ENCODE data around the gene CAMK1D. TPM values are rescaled to one million over a fixed set of nuclear protein-coding genes. Genes with fewer than 3 reads are reported as not detected.

The CAMK1D gene
- total and polyA plus RNA-seq, 2 donors (not counting 3 experiments of a cell fraction or from before 2014, with no cell fraction given): 0.37 to 4.2 TPM

DNA sequence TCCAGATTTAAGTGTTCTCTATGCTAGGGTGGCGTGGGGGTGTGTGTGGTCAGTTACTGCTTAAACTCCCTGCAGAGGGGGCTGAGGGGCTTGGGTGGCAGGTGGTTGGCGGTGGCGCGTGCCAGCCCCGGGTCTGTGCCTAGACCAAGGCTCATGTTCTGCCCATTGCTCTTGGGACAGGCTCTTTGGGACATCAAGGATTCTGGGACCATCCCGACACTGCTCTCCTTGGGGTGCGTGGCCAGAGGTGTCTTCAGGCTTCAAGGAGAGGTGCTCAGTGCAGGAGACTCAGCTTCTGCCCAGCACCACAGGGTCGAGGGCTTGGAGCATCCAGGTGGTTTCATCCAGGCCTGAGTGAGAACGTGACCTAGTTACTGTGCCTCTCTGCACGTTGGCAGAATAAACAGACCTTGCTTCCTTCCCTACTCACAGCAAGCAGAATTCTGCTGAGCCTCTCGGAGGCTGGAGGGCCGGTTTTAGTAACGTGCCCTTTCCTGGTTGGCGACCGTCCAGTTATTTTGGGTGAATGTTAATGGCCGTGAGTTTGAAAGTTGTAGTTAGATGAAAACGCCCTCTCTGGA lies 39.9 kb downstream of the CAMK1D start:
- CTCF ChIA-PET: no interaction called here
- DNase-seq (ENCODE audit: low read depth, low spot score) (no peak), FAIRE-seq (no peak)
- H3K9ac ChIP-seq (replicated peaks; ENCODE audit: extremely low read depth, insufficient read depth, low read length): no peak overlapping the region
- no peaks in the 10 kb centered on the region for H3K9me1 ChIP-seq (replicated peaks; ENCODE audit: control insufficient read depth, extremely low read depth, insufficient read depth, low read length)
- H3K4me3 ChIP-seq (replicated peaks in 1 of 3; ENCODE audit: insufficient read depth in 1 of 3, low read depth in 1 of 3, low read length in 3 of 3): no peak overlapping the region
- H3K4me2 ChIP-seq (ENCODE audit: insufficient read depth, low read length): no peak overlapping the region
- no TSS peak for BruUV-seq (replicated peaks)
- no peaks in the 10 kb centered on the region for H3K4me1 ChIP-seq (ENCODE audit: control insufficient read depth, extremely low read depth, insufficient read depth, low read length)
- POLR2A ChIA-PET: no interaction called here
- dilution Hi-C loops (cut with MboI; ENCODE audit: extremely low pct_ligation_motif_present, low sequenced_read_pairs) (no loop called here), intact Hi-C loops (cut with micrococcal nuclease) (no loop called here)
- no peaks in the 10 kb centered on the region for H3K79me2 ChIP-seq (ENCODE audit: control insufficient read depth, insufficient read depth, low read length)
- TF ChIP-seq EZH2 (IDR thresholded peaks at IDR 0.05; ENCODE audit: borderline replicate concordance, low read depth, low read length, severe bottlenecking): no peak
- no peaks in the 10 kb centered on the region for H3K9me3 ChIP-seq (replicated peaks; ENCODE audit: control insufficient read depth, insufficient read depth, low read length)
- H4K20me1 ChIP-seq (replicated peaks; ENCODE audit: control insufficient read depth, extremely low read depth, insufficient read depth, low read length): no peaks in the 10 kb centered on the region
- peaks cover 0 to 2% of the 10 kb centered on the region in 2 experiments for H3K27me3 ChIP-seq (ENCODE audit: control insufficient read depth in 2 of 2, insufficient read depth in 2 of 2, low read length in 2 of 2)
- no peak overlapping the region for H3K27ac ChIP-seq (ENCODE audit: insufficient read depth, low read depth, low read length)
- H2AFZ ChIP-seq (ENCODE audit: low read depth, low read length): no peak overlapping the region
- no peaks in the 10 kb centered on the region for H3K36me3 ChIP-seq (ENCODE audit: control insufficient read depth in 2 of 2, extremely low read depth in 1 of 2, insufficient read depth in 2 of 2, low read length in 2 of 2)

DNA sequence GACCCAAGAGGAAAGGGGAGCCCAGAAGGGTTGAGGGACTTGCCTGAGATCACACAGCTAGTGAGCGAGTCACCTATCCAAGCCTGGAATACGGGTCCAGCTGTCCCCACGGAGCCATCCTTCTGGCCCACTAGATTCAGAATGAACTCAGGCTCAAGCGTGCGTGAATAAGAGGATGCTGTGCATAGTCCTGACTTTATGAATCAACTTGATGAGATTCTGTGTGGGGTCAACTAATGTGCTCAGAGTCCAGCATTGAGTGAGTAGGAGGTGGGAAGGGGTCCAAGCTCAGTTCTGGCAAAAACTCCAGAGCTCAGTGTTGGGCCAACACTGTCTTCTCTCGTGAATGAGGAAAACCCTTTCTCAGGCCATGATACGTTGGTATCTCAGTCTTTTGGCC lies 41.4 kb downstream of the CAMK1D start:
- intact Hi-C loops (cut with micrococcal nuclease): no loop called here
- Histone ChIP-seq H3K27ac (ENCODE audit: insufficient read depth, low read depth, low read length) (no peak overlapping the region), H3K9ac (replicated peaks; ENCODE audit: extremely low read depth, insufficient read depth, low read length) (no peak overlapping the region), H3K36me3 (ENCODE audit: control insufficient read depth in 2 of 2, extremely low read depth in 1 of 2, insufficient read depth in 2 of 2, low read length in 2 of 2) (no peaks in the 10 kb centered on the region), H3K9me1 (replicated peaks; ENCODE audit: control insufficient read depth, extremely low read depth, insufficient read depth, low read length) (no peaks in the 10 kb centered on the region), H3K4me2 (ENCODE audit: insufficient read depth, low read length) (no peak overlapping the region), H3K9me3 (replicated peaks; ENCODE audit: control insufficient read depth, insufficient read depth, low read length) (no peaks in the 10 kb centered on the region), H2AFZ (ENCODE audit: low read depth, low read length) (no peak overlapping the region), H3K4me3 (replicated peaks in 1 of 3; ENCODE audit: insufficient read depth in 1 of 3, low read depth in 1 of 3, low read length in 3 of 3) (no peak overlapping the region), H3K27me3 (ENCODE audit: control insufficient read depth in 2 of 2, insufficient read depth in 2 of 2, low read length in 2 of 2) (peaks cover 0 to 2% of the 10 kb centered on the region in 2 experiments), H3K79me2 (ENCODE audit: control insufficient read depth, insufficient read depth, low read length) (no peaks in the 10 kb centered on the region), H3K4me1 (ENCODE audit: control insufficient read depth, extremely low read depth, insufficient read depth, low read length) (no peaks in the 10 kb centered on the region), H4K20me1 (replicated peaks; ENCODE audit: control insufficient read depth, extremely low read depth, insufficient read depth, low read length) (no peaks in the 10 kb centered on the region)
- no peak for FAIRE-seq
- ChIA-PET POLR2A (no interaction called here), CTCF (no interaction called here)
- dilution Hi-C loops (cut with MboI; ENCODE audit: extremely low pct_ligation_motif_present, low sequenced_read_pairs): no loop called here
- TF ChIP-seq GATA2 (IDR thresholded peaks at IDR 0.05; ENCODE audit: insufficient read depth, insufficient read length, low read depth, low read length): no peak
- TF ChIP-seq EZH2 (IDR thresholded peaks at IDR 0.05; ENCODE audit: borderline replicate concordance, low read depth, low read length, severe bottlenecking): no peak
- TF ChIP-seq, protein P1, sequence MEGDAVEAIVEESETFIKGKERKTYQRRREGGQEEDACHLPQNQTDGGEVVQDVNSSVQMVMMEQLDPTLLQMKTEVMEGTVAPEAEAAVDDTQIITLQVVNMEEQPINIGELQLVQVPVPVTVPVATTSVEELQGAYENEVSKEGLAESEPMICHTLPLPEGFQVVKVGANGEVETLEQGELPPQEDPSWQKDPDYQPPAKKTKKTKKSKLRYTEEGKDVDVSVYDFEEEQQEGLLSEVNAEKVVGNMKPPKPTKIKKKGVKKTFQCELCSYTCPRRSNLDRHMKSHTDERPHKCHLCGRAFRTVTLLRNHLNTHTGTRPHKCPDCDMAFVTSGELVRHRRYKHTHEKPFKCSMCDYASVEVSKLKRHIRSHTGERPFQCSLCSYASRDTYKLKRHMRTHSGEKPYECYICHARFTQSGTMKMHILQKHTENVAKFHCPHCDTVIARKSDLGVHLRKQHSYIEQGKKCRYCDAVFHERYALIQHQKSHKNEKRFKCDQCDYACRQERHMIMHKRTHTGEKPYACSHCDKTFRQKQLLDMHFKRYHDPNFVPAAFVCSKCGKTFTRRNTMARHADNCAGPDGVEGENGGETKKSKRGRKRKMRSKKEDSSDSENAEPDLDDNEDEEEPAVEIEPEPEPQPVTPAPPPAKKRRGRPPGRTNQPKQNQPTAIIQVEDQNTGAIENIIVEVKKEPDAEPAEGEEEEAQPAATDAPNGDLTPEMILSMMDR (IDR thresholded peaks at IDR 0.05; ENCODE audit: extremely low read depth in 1 of 2, insufficient read depth in 1 of 2, low read depth in 1 of 2, low read length in 2 of 2): no peak
- TF ChIP-seq JUN (IDR thresholded peaks at IDR 0.05; ENCODE audit: borderline replicate concordance, insufficient read depth, insufficient read length, low read depth): no peak
- TF ChIP-seq, protein P2, sequence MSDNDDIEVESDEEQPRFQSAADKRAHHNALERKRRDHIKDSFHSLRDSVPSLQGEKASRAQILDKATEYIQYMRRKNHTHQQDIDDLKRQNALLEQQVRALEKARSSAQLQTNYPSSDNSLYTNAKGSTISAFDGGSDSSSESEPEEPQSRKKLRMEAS (IDR thresholded peaks at IDR 0.05; ENCODE audit: insufficient read depth, insufficient read length): no peak
- no peak for TF ChIP-seq POLR2A (IDR thresholded peaks at IDR 0.05; ENCODE audit: low read depth, low read length)
- no peak for TF ChIP-seq FOS (IDR thresholded peaks at IDR 0.05; ENCODE audit: borderline replicate concordance, insufficient read depth, low read length)
- TF ChIP-seq POLR2AphosphoS5 (IDR thresholded peaks at IDR 0.05; ENCODE audit: insufficient read depth, low read depth, low read length): no peak
- no TSS peak for BruUV-seq (replicated peaks)
- DNase-seq (ENCODE audit: low read depth, low spot score): no peak

Data from endothelial cell of umbilical vein (primary cell).